Stimulated activated CD8-positive, alpha-beta memory T cell treated with anti-CD3 and anti-CD28 coated beads, Interleukin-15, amount 100 ng/mL, for 48 hours (primary cell): ENCODE data around the gene HIF3A.
"Not testable (repeated sequence)": the region's sequence is repeated elsewhere in the genome, so short reads cannot be mapped to it uniquely, and the experiment has no call there.

Source experiments
- DNase-seq, 2 donors: peaks; one replicate each; pipeline ENCODE4 v3.0.0-alpha.2; 2020; ENCODE audit warnings: low read depth in 2 of 2

HIF3A gene

DNA sequence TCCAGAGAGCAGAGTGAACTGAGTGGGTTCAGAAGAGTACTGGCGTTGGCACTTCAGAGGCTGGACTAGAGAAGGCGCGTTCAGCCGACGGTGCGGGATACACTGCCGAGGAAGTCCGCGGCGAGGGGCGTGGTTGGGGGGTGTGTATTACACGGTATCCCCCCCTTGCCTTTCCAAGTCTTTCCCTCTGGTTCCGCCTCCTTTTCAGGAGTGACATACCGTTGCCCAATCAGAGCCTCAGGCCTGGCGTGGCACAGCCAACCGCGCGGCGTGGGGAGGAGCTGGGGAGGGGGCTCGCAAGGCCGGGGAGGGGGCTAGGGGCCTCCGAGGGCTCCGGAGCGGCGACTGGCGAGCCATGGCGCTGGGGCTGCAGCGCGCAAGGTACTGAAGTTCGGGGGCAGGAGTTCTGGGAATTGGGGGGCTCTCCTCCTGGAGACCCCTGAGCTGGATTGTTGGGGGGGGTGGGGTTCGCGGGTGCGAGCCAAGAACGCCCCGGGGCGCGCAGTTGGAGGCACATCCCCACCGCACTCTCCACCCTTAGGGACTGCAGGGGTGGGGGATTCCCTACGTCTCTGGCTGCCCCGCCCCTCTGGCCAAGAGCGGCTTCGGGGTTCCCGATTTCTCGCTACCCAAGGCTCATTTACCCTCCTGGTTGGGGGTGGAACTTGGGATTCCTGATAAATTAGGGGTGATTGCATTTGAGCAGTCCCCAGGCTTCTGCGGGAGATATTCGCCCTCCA is at the start of gene HIF3A:
Gene HIF3A, plus strand, starts transcription at position 321 of the 740 bp plus-strand sequence. Its CDS starts 35 bp downstream, at position 356.
- DNase-seq, result no peak

GRCh38 chr19:46250076-46250735 is 46.6 kb upstream of the HIF3A start:
- no peak for DNase-seq

DNA sequence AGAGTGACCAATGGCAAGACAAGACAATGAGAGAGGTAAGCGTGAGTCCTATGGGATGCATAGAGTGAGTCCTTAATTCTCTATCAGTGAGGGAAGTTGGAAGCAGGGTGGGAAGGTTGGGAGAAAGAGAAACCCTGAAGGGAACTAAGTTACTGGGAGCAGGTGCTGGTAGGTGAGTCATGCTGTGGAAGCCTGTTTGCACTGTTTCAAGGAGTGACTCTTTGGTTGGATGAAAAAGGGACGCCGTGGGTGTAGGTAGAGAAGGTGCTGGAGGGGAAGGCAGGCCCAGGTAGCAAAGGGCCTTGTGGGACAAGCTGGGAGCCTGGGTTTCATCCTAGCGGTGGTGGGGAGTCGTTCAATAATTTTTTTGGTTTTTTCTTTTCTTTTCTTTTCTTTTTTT is 45.4 kb upstream of the HIF3A start:
- no peak for DNase-seq

GRCh38 chr19:46254776-46255175 is 42.1 kb upstream of the HIF3A start:
- no peak for DNase-seq

- no peak for DNase-seq
Measured at GRCh38 chr19:46256855-46257254, 40.0 kb upstream of the HIF3A start.

DNA sequence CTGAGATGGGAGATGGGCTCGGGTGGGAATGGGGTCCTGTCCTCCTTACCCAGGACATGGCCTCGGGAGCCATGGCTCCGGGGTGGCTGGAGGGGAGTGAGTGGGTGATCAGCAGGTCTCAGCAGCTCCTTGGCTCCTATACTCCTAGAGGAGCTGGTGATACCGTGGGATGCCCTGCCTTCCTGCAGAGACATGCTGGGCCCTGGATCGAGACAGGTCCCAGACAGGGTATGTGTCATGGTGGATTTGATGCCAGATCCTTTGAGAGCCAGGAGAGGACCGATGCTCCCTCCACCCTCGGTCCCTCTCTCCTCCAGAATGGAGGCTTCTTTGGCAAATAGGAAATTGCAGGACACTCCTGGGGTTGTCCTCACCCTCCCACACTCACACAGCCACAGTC is 35.3 kb upstream of the HIF3A start:
- not testable (repeated sequence) for DNase-seq

DNA sequence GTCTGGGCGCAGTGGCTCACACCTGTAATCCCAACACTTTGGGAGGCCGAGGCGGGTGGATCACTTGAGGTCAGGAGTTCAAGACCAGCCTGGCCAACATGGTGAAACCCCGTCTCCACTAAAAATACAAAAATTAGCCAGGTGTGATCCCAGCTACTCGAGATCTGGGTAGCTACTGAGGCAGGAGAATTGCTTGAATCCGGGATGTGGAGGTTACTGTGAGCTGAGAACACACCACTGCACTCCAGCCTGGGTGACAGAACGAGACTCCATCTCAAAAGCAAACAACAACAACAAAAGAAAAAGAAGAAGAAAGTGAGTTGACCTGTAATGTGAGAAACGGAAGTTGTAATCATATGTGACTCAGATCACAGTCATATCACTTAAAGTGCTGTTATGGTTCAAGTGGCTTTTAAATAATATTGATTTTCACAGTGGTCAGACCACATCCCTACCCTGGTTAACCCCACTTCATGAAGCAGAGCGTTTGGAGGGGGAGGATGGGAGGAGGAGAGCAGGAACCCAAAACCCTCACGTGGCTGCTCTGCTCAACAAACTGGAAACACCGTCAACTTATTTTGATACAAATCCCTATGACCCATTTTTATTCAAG is 34.1 kb upstream of the HIF3A start:
- peak; percentile 34 to 52 for DNase-seq

- DNase-seq, result not testable (repeated sequence)
Measured at GRCh38 chr19:46264801-46265200, 32.0 kb upstream of the HIF3A start.

DNA sequence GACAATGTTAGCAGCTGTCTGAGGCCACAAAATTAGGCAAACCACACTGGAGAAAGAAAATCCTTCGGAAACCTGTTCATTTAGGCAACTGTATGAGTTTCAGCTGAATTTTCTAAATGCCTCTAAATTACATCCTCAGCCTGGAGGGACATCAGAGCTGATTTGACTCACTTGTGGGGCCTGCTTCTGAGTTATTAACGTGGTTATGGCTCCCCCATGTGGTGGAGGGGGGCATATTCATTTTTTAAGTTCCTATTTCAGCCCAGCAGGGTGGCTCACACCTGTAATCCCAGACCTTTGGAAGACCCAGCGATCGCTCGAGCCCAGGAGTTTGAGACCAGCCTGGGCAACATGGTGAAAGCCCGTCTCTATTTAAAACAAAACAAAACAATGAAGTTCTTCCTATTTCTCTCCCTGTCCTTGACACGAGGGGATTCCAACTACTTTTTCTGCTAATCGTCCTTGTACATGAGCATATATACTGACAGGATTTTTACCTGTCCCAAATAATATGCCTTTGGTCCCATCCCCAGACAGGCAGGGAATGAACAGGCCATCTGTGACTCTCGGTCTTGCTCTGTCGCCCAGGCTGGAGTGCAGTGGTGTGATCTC is 31.5 kb upstream of the HIF3A start:
- DNase-seq, result peak; percentile 36 to 49

DNA sequence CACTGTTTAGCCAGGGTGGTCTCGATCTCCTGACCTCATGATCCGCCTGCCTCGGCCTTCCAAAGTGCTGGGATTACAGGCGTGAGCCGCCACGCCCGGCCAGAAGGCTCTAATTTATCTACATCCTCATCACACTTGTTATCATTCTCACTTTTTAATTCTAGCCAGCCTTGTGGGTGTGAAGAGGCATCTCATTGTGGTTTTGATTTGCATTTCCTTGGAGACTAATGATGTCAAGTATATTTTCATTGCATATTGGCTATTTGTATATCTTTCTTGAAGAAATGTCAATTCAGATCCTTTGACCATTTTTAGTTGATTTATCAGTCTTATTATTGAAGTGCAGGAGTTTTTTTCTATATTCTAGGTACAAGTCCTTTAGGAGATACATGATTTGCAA is 27.7 kb upstream of the HIF3A start:
- DNase-seq, result no peak

DNA sequence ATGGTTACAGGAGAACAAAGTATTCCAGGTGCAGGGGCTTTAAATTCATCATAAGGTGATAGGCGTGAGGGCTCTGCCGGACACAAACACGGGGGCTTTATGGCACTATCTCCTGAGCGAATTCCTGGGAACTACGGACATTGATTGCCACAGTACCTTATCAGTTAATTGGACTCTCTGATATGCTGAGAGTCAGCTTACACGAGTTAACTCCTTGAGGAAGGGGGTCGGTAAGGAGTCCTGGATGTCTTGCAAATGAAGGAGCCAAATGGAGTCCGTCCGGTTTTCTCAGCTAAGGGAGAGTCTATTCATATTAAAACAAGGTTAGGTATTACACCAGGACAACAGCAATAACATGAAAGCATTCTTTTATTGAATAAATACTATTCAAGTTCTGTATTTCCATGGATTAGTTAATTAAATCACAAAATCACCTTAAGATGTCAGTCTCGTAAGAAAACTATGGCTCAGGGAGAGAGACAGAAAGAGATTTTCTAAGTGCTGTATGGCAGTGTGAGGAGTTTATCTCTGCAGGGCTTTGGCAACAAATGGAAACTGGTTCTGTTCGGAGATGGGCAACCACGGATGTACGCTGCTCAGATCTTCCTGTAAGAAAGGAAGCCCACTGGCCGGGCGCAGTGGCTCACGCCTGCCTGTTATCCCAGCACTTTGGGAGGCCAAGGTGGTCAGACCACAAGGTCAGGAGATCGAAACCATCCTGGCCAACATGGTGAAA is 26.2 kb upstream of the HIF3A start:
- no peak for DNase-seq

- DNase-seq, result peak in 1 of 2 donors; percentile 2
Measured at GRCh38 chr19:46271481-46272197, 25.2 kb upstream of the HIF3A start.

DNA sequence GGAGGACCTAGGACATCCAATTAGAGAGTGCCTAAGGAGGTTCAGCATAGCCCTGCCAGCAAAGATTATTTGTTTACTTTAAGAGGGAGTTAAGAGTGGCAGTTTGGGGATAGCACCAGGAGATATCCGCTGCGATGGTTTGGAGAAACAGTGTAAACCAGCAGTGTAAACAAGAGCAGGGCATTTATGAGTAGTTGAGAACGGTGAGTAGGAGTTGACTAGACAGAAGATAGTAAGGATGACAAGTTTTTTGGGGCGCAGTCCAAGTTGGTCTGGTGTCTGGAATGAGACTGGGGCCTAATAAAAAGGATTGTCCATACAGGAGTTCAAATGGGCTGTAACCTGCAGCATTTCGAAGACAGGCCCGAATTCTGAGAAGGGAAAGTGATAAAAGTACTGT is 22.9 kb upstream of the HIF3A start:
- DNase-seq, result not testable (repeated sequence)

- no peak for DNase-seq
Measured at GRCh38 chr19:46279177-46279576, 17.7 kb upstream of the HIF3A start.

GRCh38 chr19:46283771-46284170 is 13.1 kb upstream of the HIF3A start:
- DNase-seq, result no peak

- no peak for DNase-seq
Measured at GRCh38 chr19:46284635-46285034, 12.2 kb upstream of the HIF3A start.

- DNase-seq, result no peak
Measured at GRCh38 chr19:46287585-46287984, 9.3 kb upstream of the HIF3A start.

DNA sequence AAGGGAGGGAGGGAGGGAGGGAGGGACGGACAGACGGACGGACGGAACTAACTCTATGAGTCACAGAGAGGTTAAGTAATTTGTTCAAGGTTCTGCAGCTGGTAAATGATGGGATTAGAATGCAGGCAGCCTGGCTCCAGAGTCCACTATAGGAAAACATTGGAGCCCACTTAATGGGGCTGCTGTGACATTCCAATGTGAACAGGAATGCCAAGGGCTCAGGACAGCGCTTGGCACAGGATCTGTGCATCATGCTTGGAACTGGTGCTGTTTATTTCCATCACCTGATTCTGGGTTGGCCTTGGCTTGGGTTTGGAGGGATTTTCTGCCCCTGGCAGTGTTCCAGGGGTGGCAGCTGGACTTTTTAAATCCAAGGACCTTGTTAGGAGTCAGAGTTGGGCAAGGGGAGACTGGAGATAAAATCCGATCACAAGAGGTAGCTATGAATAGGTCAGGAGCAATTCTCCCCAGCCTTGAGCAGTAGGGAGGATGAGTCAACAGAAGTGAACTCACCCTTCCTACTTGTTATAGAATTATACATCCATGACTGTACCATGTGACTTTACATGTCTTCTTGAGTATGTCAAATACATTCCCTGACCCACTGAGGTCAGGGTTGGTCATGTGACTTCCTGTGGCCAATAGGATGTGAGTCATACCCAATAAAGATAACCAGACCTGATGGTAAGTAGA is 7.8 kb upstream of the HIF3A start:
- DNase-seq, result no peak

- no peak for DNase-seq
Measured at GRCh38 chr19:46289724-46290619, 6.9 kb upstream of the HIF3A start.

DNA sequence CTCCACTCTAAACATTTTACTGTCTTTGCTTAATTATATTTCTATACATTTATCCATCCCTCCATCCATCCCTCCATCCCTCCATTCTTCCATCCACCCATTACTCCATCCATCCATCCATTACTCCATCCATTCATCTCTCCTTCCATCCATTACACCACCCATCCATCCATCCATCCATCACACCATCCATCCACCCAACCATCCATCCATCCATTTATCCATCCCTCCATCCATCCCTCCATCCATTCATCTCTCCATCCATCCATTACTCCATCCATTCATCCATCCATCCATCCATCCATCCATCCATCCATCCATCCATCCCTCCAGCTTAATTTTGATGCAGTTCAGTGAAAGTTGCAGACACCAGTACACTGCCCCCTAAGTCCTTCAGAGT is 5.0 kb upstream of the HIF3A start:
- DNase-seq, result no peak
